TTC549 (cell line): ENCODE results near the gene MUC5B.
"Not testable (repeated sequence)": the region's sequence is repeated elsewhere in the genome, so short reads cannot be mapped to it uniquely, and the experiment has no call there.

ENCODE experiments used
- FAIRE-seq: peaks from 2 replicates; lab custom pipeline; 2012; peaks lifted over from hg19 to GRCh38; lab: Jason Lieb, UNC

MUC5B gene, protein sequence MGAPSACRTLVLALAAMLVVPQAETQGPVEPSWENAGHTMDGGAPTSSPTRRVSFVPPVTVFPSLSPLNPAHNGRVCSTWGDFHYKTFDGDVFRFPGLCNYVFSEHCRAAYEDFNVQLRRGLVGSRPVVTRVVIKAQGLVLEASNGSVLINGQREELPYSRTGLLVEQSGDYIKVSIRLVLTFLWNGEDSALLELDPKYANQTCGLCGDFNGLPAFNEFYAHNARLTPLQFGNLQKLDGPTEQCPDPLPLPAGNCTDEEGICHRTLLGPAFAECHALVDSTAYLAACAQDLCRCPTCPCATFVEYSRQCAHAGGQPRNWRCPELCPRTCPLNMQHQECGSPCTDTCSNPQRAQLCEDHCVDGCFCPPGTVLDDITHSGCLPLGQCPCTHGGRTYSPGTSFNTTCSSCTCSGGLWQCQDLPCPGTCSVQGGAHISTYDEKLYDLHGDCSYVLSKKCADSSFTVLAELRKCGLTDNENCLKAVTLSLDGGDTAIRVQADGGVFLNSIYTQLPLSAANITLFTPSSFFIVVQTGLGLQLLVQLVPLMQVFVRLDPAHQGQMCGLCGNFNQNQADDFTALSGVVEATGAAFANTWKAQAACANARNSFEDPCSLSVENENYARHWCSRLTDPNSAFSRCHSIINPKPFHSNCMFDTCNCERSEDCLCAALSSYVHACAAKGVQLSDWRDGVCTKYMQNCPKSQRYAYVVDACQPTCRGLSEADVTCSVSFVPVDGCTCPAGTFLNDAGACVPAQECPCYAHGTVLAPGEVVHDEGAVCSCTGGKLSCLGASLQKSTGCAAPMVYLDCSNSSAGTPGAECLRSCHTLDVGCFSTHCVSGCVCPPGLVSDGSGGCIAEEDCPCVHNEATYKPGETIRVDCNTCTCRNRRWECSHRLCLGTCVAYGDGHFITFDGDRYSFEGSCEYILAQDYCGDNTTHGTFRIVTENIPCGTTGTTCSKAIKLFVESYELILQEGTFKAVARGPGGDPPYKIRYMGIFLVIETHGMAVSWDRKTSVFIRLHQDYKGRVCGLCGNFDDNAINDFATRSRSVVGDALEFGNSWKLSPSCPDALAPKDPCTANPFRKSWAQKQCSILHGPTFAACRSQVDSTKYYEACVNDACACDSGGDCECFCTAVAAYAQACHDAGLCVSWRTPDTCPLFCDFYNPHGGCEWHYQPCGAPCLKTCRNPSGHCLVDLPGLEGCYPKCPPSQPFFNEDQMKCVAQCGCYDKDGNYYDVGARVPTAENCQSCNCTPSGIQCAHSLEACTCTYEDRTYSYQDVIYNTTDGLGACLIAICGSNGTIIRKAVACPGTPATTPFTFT (N-terminal part only)

DNA sequence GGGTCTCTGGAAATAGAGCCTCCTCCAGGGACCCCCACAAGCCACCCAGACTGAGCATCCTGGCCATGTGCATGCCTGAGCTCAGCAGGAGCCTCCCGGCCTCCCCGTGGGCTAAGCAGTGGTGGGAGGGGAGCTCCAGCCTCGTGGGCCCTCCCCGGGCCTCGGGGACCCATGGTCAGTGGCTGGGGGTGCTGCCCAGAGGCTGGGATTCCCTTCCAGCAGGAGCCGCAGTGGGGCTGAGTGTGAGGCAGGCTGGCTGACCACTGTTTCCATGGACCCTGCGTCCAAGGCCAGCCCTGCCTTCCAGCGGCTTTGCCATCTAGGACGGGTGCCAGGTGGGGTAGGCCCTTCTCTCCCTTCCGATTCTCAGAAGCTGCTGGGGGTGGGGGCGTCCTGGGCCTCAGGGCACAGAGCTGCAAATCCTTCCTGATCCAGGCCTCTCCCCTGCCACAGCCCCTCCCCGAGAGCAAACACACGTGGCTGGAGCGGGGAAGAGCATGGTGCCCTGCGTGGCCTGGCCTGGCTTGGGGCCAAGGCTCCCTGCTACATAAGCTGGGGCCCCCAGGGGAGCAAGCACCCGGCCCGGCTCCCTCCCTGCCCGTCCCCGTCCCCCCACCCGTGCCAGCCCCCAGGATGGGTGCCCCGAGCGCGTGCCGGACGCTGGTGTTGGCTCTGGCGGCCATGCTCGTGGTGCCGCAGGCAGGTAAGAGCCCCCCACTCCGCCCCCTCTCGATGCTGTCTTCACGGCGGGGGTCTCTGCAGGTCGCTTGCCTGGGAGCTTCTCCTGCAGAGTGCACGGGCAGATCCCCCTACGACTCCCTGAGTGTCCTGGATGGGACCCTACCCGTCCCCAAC lies at the start of gene MUC5B:
Gene MUC5B, plus strand, starts transcription at position 576 of the 855 bp plus-strand sequence. Its CDS starts 58 bp downstream, at position 634.
- no peak for FAIRE-seq

DNA sequence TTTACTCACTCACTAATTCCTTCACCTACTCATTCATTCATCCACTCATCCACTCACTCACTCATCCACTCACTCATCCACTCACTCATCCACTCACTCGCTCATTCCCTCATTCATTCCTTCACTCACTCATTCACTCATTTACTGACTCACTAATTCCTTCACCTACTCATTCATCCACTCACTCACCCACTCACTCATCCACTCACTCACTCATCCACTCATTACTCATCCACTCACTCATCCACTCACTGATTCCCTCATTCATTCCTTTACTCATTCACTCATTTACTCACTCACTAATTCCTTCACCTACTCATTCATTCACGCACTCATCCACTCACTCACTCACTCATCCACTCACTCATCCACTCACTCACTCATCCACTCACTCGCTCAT lies 49.5 kb upstream of the MUC5B start:
- FAIRE-seq, result not testable (repeated sequence)

DNA sequence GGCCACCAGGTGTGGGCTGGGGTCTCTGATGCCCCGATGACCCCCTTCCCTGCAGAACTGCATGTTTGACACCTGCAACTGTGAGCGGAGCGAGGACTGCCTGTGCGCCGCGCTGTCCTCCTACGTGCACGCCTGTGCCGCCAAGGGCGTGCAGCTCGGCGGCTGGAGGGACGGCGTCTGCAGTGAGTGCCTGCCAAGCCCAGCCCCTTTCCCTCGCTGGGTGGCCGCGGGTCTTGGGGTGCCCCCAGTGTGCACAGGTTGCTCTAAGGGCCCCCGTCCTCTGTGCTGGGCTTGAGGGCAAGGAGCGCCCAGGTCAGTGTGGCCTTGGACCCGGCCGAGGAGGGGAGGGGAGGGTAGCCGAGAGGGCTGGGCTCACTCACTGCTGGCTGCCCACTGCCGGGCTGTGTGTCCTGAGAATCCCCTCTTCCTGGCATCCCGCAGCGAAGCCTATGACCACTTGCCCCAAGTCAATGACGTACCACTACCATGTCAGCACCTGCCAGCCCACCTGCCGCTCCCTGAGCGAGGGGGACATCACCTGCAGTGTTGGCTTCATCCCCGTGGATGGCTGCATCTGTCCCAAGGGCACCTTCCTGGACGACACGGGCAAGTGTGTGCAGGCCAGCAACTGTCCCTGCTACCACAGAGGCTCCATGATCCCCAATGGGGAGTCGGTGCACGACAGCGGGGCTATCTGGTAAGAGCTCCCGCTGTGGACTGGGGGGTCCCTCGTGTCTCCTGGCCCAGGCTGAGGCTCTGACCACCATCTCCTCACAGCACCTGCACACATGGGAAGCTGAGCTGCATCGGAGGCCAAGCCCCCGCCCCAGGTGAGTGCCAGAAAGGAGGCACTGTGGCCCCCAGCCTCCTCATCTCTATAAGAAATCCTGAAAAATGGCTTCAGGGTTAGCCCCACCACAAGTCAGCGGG lies 48.2 kb upstream of the MUC5B start:
- no peak for FAIRE-seq

DNA sequence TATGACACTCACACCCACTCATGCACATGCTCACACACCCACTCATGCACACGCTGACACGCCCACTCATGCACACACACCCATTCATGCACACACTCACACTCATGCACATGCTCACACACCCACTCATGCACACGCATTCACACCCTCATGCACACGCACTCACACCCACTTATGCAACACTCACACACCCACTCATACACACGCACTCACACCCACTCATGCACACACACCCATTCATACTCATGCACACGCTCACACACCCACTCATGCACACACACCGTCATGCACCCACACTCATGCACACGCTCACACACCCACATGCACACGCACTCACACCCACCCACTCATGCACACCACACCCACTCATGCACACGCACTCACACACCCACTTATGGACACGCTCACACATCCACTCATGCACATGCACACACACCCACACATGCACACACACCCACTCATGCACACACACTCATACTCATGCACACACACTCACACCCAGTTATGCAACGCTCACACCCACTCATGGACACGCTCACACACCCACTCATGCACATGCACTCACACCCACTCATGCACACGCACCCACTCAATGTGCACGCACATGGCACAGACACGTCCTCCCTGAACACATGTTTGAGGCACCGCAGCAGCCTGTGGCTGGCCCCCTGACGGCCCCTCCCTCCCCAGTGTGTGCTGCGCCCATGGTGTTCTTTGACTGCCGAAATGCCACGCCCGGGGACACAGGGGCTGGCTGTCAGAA lies 47.2 kb upstream of the MUC5B start:
- no peak for FAIRE-seq

DNA sequence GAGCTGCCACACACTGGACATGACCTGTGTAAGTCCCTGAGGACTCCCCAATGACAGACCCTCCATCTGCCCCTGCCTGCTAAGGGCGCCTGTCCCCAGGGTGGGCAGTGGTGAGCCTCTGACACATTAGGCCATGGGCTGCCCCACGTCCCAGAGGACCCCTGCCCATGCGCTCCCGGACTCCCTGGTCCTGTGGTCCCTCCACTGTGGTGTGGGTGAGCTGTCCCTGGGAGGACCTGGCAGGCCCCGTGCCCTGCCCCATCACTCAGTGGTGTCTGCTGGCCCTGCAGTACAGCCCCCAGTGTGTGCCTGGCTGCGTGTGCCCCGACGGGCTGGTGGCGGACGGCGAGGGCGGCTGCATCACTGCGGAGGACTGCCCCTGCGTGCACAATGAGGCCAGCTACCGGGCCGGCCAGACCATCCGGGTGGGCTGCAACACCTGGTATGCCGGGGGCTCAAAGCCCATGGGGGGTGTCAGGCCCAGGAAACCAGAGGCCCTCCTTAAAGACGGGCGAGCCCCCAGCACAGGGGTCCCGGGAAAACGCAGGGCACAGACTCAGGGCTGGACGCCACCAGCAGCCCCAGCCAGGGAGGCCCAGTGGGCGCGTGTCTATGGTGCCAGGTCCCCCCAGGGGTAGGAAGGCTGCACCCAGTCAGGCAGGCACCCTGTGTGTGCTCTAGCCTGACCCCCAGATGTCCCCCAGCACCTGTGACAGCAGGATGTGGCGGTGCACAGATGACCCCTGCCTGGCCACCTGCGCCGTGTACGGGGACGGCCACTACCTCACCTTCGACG lies 46.4 kb upstream of the MUC5B start:
- FAIRE-seq, result no peak

DNA sequence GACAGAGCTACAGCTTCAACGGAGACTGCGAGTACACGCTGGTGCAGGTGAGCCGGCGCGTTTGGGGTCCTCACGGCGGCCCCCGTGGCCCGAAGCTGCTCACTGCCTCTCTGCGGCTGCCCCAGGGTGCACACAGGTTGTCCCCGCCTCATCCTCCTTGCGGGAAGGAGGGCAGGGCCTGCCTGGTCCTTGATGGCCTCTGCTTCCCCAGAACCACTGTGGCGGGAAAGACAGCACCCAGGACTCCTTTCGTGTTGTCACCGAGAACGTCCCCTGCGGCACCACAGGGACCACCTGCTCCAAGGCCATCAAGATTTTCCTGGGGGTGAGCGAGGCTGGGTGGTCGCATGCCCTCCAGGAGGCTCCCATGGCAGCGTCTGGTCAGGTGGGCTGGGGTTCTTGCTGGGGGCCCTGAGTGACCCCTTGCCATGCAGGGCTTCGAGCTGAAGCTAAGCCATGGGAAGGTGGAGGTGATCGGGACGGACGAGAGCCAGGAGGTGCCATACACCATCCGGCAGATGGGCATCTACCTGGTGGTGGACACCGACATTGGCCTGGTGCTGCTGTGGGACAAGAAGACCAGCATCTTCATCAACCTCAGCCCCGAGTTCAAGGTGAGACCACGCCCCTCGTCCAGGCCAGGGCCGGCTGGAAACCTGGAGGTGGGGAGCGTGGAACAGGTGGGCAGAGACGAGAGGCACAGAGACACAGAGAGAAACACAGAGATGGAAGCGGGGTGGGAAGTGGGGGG lies 45.7 kb upstream of the MUC5B start:
- no peak for FAIRE-seq

DNA sequence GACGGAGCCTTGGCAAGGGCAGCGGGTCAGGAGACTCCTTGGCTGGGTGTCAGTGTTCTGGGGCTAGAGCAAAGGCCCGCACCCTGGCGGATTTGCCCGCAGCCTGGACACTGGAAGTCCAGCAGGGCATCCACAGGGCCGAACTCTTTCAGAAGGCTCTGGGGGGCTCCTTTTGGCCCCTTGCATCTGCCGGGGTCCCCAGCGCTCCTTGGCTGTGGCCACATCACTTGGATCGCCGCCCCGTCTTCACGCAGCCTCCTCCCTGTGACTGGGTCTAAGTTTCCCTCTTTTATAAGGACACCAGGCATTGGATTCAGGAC lies 45.1 kb upstream of the MUC5B start:
- no peak for FAIRE-seq

DNA sequence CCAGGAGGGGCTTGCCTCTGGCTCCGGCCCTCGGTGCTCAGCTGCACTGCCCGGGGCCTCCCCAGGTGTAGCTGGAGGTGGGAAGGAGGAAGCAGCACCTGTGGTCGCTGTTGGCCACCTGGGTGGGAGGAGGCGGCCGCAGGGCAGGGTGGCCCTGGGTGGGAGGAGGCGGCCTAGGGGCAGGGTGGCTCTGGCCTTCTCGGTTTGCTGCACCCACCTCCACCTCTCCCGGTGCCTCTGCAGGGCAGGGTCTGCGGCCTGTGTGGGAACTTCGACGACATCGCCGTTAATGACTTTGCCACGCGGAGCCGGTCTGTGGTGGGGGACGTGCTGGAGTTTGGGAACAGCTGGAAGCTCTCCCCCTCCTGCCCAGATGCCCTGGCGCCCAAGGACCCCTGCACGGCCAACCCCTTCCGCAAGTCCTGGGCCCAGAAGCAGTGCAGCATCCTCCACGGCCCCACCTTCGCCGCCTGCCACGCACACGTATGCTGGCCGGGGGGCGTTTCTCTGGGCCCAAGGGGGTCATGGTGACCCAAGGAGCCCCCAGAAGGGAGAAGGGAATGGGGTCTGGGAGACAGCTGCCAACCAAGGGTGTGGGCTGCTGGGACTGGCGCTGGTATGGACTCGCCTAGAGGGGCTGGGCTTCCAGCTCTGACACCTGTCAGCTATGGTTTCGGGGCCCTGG lies 44.5 kb upstream of the MUC5B start:
- FAIRE-seq, result no peak

DNA sequence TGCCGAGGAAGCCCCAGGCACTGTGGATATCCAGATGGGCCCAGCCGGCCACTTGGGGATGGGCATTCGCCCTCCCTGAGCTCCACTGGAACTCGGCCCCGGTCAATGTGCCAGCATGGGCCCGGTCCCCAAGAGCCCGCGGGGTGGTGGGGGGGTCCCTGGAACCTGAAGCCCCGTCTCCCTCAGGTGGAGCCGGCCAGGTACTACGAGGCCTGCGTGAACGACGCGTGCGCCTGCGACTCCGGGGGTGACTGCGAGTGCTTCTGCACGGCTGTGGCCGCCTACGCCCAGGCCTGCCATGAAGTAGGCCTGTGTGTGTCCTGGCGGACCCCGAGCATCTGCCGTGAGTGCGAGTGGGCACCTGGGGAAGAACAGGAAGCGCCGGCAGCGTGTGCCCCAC lies 44.0 kb upstream of the MUC5B start:
- no peak for FAIRE-seq

DNA sequence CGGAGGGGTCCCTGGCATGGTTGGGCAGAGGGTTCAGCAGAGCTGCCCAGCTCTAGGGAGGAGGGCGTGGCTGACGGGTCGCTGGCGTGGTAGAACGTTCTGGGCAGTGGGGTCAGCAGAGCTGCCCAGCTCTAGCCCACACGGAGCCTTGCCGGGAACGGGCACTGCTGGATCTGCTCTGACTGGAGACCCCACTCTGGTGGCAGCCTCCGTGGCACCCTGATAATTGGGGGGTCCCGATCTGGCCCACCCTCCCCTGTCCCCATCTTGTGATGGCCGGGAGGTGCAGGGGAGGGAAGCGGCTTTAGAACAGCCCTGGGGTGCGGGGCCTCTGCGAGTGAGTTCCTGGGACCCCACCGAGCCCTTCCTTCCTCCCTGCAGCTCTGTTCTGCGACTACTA lies 43.2 kb upstream of the MUC5B start:
- no peak for FAIRE-seq

DNA sequence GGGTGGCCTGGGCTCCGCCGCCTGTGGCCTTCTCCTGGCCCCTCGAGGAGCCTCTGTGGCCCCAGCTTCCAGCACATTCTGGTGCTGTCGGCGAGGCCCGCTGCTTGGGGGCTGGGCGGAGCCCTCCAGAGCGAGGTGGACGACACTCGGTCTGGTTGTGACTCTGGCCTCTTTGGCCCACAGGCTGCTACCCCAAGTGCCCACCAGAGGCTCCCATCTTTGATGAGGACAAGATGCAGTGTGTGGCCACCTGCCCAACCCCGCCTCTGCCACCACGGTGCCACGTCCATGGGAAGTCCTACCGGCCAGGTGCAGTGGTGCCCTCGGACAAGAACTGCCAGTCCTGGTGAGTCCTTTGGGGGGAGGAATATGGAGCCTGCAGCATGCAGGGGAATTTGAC lies 42.7 kb upstream of the MUC5B start:
- FAIRE-seq, result no peak

DNA sequence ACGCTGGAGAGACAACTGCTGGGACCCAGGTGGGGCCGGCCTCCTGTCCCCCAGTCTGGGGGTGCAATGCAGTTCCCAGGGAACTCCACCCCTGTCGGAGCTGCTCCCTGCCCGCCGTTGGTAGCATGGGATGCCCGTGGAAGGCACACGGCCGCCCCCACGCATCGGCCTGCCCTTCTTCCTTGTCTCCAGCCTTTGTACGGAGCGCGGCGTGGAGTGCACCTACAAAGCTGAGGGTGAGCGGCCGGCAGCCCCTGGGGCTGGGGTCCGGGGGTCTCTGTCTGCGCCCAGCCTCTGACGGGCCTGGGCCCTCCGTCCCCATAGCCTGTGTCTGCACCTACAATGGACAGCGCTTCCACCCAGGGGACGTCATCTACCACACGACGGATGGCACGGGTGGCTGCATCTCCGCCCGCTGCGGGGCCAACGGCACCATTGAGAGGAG lies 41.9 kb upstream of the MUC5B start:
- no peak for FAIRE-seq

DNA sequence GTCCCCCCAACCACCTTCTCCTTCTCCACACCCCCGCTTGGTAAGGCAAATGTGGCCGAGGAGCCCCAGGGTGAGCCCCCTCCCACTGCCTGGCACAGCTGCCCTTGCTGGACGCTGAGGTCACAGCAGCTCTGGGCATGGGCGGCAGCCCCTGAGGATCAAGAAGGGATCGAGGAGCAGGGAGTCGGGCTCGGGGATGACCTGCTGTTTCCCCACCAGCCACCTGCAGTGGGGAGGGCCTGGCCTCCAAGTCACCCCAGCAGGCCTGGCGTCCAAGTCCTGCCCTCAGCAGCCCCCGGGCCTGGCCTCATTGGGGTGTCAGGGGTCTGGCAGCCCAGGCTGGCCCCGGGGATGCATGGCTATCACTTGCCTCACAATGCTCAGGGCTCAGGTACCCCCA lies 41.4 kb upstream of the MUC5B start:
- no peak for FAIRE-seq

DNA sequence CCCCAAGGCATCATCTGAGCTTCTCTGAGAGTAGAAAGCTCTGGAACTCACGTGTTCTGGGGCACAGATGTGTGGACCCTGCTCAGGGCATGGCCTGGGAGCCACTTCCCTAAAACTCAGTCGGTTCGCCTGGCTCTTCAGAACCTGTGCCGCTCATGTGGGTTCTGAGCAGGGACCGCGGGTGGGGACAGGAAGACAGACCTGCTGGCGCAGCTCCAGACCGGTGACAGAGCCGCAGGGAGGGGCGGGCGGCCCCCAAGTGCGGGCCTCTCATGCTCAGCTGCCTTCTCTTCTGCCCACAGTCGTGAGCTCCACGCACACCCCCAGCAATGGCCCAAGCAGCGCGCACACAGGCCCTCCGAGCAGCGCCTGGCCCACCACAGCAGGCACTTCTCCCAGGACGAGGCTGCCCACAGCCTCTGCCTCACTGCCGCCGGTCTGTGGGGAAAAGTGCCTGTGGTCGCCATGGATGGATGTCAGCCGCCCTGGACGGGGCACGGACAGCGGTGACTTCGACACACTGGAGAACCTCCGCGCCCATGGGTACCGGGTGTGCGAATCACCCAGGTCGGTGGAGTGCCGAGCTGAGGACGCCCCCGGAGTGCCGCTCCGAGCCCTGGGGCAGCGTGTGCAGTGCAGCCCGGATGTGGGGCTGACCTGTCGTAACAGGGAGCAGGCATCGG lies 40.9 kb upstream of the MUC5B start:
- no peak for FAIRE-seq

DNA sequence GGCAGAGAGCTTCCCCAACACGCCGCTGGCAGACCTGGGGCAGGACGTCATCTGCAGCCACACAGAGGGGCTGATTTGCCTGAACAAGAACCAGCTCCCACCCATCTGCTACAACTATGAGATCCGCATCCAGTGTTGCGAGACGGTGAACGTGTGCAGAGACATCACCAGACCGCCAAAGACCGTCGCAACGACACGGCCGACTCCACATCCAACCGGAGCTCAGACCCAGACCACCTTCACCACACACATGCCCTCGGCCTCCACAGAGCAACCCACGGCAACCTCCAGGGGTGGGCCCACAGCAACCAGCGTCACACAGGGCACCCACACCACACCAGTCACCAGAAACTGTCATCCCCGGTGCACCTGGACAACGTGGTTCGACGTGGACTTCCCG lies 38.7 kb upstream of the MUC5B start:
- not testable (repeated sequence) for FAIRE-seq

DNA sequence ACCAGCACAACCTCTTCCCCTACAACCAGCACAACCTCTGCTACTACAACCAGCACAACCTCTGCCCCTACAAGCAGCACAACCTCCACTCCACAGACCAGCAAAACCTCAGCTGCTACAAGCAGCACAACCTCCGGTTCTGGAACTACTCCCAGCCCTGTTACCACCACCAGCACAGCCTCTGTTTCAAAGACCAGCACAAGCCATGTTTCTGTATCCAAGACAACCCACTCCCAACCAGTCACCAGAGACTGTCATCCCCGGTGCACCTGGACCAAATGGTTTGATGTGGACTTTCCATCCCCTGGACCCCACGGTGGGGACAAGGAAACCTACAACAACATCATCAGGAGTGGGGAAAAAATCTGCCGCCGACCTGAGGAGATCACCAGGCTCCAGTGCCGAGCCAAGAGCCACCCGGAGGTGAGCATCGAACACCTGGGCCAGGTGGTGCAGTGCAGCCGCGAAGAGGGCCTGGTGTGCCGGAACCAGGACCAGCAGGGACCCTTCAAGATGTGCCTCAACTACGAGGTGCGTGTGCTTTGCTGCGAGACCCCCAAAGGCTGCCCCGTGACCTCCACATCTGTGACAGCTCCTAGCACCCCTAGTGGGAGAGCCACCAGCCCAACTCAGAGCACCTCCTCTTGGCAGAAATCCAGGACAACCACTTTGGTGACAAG lies 34.3 kb upstream of the MUC5B start:
- FAIRE-seq, result not testable (repeated sequence)
